Smooth muscle cell of the coronary artery (primary cell): ENCODE measurements around the gene TPRA1. TPM values are rescaled to one million over a fixed set of nuclear protein-coding genes. Genes with fewer than 3 reads are reported as not detected.

Source experiments
- total RNA-seq: library from RNA; depleted of rRNA; stranded (reverse); fragments of >200 nt; gene quantifications from 2 replicates; pipeline ENCODE4 v1.2.3, GENCODE V29; 2014; ENCODE audit warnings: low replicate concordance

Gene TPRA1
- 33.7 and 35.0 TPM in 2 replicates for total RNA-seq

GRCh38 chr3:127590593-127591465 lies at the start of gene TPRA1:
TPRA1 (minus strand) TSS chr3:127590733; CDS start chr3:127580146, 10,587 bp downstream.

GRCh38 chr3:127628788-127629466 lies 38.4 kb upstream of the TPRA1 start, which contains the start of gene PODXL2:
PODXL2 (plus strand) TSS chr3:127629185; CDS start chr3:127629220, 35 bp downstream.

Other genes with a start within 250 kb of the TPRA1 start
- gene MCM2, start 7.7 kb upstream of the TPRA1 start, total RNA-seq: 26.5 and 29.8 TPM in 2 replicates
- 1.1 and 1.8 TPM in 2 replicates for gene PODXL2, start 38.5 kb upstream of the TPRA1 start, total RNA-seq
- 5.8 and 17.2 TPM in 2 replicates for gene ABTB1, start 82.2 kb upstream of the TPRA1 start, total RNA-seq
- gene MGLL, start 231.8 kb upstream of the TPRA1 start, total RNA-seq: 7.4 and 18.7 TPM in 2 replicates